ENCODE measurements around the gene RC3H1.

The RC3H1 gene

GRCh38 chr1:173889885-173890284 lies 132.3 kb downstream of the RC3H1 start:
- no peak for DNase-seq (ENCODE audit: insufficient read length, low spot score)
- no peak for FAIRE-seq

GRCh38 chr1:173888749-173889148 lies 133.4 kb downstream of the RC3H1 start:
- FAIRE-seq (no peak), DNase-seq (ENCODE audit: insufficient read length, low spot score) (no peak)

GRCh38 chr1:173887627-173888026 lies 134.5 kb downstream of the RC3H1 start:
- no peak for DNase-seq (ENCODE audit: insufficient read length, low spot score)
- FAIRE-seq = no peak

GRCh38 chr1:173886746-173887611 lies 135.2 kb downstream of the RC3H1 start:
- no peak for FAIRE-seq
- DNase-seq (ENCODE audit: insufficient read length, low spot score) = no peak

- DNase-seq (ENCODE audit: insufficient read length, low spot score) = no peak
- FAIRE-seq = peak; percentile 28
These were observed 137.5 kb downstream of the RC3H1 start for GRCh38 chr1:173884701-173885100.

Data from HTR-8/SVneo (cell line).